Right lobe of liver (tissue), 6 donors: ENCODE data around the gene MMP19. TPM values are rescaled to one million over a fixed set of nuclear protein-coding genes. Genes with fewer than 3 reads are reported as not detected.
"Not testable (repeated sequence)": the region's sequence is repeated elsewhere in the genome, so short reads cannot be mapped to it uniquely, and the experiment has no call there.

ENCODE experiments used
- ATAC-seq, 4 donors: fragments of 200-7000 bp; cut with Tn5 transposase; one replicate each; pipeline ENCODE4 v1.9.1; 2020; ENCODE audit warnings: mild to moderate bottlenecking in 4 of 4, moderate library complexity in 4 of 4
- DNase-seq, 3 donors: peaks; one replicate each; pipeline ENCODE4 v3.0.0-alpha.2; 2020
- H3K27ac ChIP-seq, 3 donors: fragments of 200-600 bp; one replicate each; pipeline ENCODE4 v1.8.0; 2022
- H3K27me3 ChIP-seq, 2 donors: fragments of 200-600 bp; one replicate each; pipeline ENCODE4 v1.8.0; 2022
- H3K36me3 ChIP-seq, 4 donors: fragments of 200-600 bp; sonication (generic) in 1 of 4; one replicate each; pipeline versions ENCODE4 v1.5.1 to v1.8.0; 2017 to 2022; ENCODE audit warnings: control low read depth in 1 of 4
- H3K4me1 ChIP-seq, 4 donors: fragments of 200-600 bp; sonication (generic) in 1 of 4; one replicate each; pipeline versions ENCODE4 v1.5.1 to v1.8.0; 2017 to 2022; ENCODE audit warnings: control low read depth in 1 of 4
- H3K4me3 ChIP-seq, 3 donors: fragments of 200-600 bp; one replicate each; pipeline ENCODE4 v1.8.0; 2022
- H3K9me3 ChIP-seq, 4 donors: fragments of 200-600 bp; sonication (generic) in 1 of 4; one replicate each; pipeline versions ENCODE4 v1.5.1 to v1.8.0; 2017 to 2022; ENCODE audit warnings: control low read depth in 1 of 4
- POLR2A ChIP-seq: fragments of 450-650 bp; IDR thresholded peaks from one replicate; pipeline ENCODE4 v1.6.1; 2017; ENCODE audit warnings: antibody characterized with exemption, mild to moderate bottlenecking
- WGBS: methylation state at CpG from one replicate; pipeline ENCODE4 v1.1.6; 2018; ENCODE audit warnings: low coverage, low lambda C conversion rate; ENCODE audit not compliant: insufficient coverage; ENCODE audit errors: missing lambda C conversion rate; 5-methylcytosine and 5-hydroxymethylcytosine counted together
- intact Hi-C, 2 donors: fragments of 100-400 bp; cut with DNase I; formaldehyde crosslinking; loops; one replicate each; pipeline versions ENCODE4 v1.11.2 to v1.14.1; 2022
- total RNA-seq, 6 experiments: library from RNA; depleted of rRNA in 2 of 6; stranded (reverse); fragments of >200 nt in 2 of 6; fragmentation: NEBNext Ultra II Directional in 3 of 6; extraction: Animal tissue kit (Norgen Biotek cat#: 25700) in 3 of 6; gene quantifications; one replicate each; pipeline versions ENCODE4 v1.1.0 to v1.2.4, GENCODE V29; 2016 to 2023
- TF ChIP-seq, protein P1 (sequence below), 4 donors: fragments of 200-600 bp in 3 of 4; fragments of 450-650 bp in 1 of 4; IDR thresholded peaks; one replicate each; pipeline versions ENCODE4 v1.5.1 to v1.8.0; 2016 to 2022; ENCODE audit warnings: antibody characterized with exemption in 4 of 4, mild to moderate bottlenecking in 2 of 4
- donor health status: DM: no; HTN: yes; CAD: no.
- donor health status: DM: no; HTN: no; CAD: no.
- donor health status: DM: no; HTN: no; CAD: no.
- donor health status: DM: no; HTN: yes; CAD: no.
- donor health status: DM: no; HTN: yes; CAD: no.

MMP19 gene
- total RNA-seq, 6 experiments from 2014 or later, result 1.3 to 5.0 (median 1.9) TPM

DNA sequence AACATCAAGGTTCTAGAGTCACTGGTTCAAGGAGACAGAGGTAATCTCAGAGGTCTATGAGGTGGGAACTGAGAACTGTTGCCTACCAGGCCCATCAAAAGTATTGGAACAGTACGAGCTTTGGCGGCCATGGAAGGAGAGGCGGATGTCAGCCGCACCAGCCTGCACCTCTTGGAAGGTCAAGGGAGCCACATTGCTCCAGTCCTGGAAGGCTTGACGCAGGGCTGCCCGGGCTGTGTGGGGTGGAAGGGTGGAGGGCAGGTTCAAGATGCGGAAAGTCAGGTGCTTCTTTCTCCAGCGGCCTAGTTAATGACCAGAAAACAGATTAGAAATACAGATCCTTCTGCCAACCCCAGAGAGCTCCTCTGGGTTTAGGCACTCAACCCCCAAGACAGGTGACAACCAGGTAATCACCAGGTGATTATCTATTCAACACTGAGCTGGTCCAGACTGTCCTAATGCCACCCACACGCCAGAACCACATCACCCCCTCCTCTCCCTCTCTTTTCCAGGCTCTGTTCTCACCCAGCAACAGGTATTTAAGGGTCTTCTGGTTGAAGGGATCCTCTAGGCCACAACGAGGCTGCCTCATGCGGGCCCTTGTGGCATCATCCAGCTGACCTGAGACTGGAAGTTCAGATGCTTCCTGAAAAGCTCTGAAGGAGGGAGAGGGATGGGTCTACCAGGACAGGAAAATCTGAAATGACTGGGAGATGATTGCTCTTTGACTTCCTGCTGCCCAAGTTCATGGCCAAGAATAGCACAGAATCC, 2.0 kb downstream of the MMP19 start:
- no peak for TF ChIP-seq POLR2A
- TF ChIP-seq, protein P1, sequence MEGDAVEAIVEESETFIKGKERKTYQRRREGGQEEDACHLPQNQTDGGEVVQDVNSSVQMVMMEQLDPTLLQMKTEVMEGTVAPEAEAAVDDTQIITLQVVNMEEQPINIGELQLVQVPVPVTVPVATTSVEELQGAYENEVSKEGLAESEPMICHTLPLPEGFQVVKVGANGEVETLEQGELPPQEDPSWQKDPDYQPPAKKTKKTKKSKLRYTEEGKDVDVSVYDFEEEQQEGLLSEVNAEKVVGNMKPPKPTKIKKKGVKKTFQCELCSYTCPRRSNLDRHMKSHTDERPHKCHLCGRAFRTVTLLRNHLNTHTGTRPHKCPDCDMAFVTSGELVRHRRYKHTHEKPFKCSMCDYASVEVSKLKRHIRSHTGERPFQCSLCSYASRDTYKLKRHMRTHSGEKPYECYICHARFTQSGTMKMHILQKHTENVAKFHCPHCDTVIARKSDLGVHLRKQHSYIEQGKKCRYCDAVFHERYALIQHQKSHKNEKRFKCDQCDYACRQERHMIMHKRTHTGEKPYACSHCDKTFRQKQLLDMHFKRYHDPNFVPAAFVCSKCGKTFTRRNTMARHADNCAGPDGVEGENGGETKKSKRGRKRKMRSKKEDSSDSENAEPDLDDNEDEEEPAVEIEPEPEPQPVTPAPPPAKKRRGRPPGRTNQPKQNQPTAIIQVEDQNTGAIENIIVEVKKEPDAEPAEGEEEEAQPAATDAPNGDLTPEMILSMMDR (IDR thresholded peaks at IDR 0.05), result no peak
- Histone ChIP-seq H3K27ac (no peak overlapping the region), H3K27me3 (no peaks in the 10 kb centered on the region), H3K36me3 (no peaks in the 10 kb centered on the region), H3K4me3 (no peak overlapping the region), H3K9me3 (no peaks in the 10 kb centered on the region), H3K4me1 (no peaks in the 10 kb centered on the region)
- DNase-seq (no peak), ATAC-seq (no peak)
- WGBS, result 84% methylated on average over 5 of the region's 11 CpGs
- intact Hi-C loops, result no loop called here

DNA sequence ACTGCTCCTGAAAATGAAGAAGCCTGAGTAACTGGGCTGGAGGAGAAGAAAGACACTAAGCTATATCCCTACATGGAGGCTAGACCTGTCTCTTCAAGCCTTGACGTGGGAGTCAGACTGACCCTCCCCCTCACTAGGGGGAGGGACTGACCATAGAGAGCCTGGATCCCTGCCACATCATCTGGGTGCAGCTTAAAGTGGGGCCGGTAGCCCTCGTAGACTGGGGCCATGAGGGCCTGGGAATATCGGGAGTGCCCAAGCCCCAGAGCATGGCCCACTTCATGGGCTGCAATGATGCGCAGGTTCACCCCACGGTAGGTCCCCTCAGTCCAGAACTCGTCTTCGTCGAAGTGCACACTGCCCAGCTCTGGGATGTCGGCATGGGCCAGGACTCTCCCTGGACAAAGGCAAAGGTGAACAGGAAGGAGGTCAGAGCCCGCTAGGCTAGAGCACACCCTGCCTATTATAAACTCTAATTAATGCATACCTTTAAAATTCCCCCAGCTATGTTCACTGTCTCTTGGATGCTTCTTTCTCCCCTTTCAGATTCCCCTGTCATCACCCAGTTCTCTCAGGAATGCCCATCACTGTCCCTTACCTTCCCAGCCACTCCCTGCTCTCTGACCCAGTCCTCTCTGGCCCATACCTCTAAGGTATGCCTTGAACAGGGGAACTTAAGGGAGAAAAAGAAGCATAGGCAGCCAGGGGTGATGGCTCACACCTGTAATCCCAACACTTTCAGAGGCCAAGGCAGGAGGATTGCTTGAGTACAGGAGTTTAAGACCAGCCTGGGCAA, 3.2 kb downstream of the MMP19 start:
- Histone ChIP-seq H3K27ac (no peak overlapping the region), H3K4me3 (no peak overlapping the region), H3K27me3 (no peaks in the 10 kb centered on the region), H3K4me1 (no peaks in the 10 kb centered on the region), H3K36me3 (no peaks in the 10 kb centered on the region), H3K9me3 (no peaks in the 10 kb centered on the region)
- intact Hi-C loops, result loop anchor here in 1 of 2 donors (10.0 kb wide), 1 partner anchor 95 kb away; the partner anchor contains the start of gene DGKA
- no peak for DNase-seq
- WGBS, result no CpG with 5 or more reads among the region's 11 CpGs
- TF ChIP-seq POLR2A, result no peak
- TF ChIP-seq, protein P1 (IDR thresholded peaks at IDR 0.05), result no peak
- no peak for ATAC-seq

DNA sequence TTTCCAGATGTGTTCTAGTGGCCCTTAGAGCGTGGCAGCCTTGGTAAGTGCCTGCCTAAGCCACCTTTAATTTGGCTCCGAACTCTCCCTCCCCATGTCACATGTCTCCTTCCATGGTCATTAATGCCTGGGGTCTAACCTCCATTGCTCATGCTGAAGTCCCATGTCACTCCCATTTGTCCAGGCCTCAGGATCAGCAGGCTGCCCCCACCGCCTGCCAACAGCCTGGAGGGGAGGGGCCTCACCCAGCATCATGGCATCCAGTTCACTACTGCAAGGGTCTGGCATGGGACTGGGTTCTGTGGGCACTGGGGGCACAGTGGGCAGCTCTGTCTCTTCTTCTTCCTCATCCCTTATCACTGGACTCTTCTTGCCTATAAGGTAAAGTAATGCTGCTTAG, 4.4 kb downstream of the MMP19 start:
- no peak overlapping the region for H3K27ac ChIP-seq
- H3K4me1 ChIP-seq, result no peaks in the 10 kb centered on the region
- intact Hi-C loops, result loop anchor here in 1 of 2 donors (10.0 kb wide), 1 partner anchor 96 kb away; the partner anchor contains the start of gene DGKA
- ATAC-seq (no peak), DNase-seq (no peak)
- H3K27me3 ChIP-seq, result no peaks in the 10 kb centered on the region
- H3K9me3 ChIP-seq, result no peaks in the 10 kb centered on the region
- H3K36me3 ChIP-seq, result no peaks in the 10 kb centered on the region
- no CpG with 5 or more reads among the region's 3 CpGs for WGBS
- no peak overlapping the region for H3K4me3 ChIP-seq
- TF ChIP-seq, protein P1 (IDR thresholded peaks at IDR 0.05), result no peak
- no peak for TF ChIP-seq POLR2A

DNA sequence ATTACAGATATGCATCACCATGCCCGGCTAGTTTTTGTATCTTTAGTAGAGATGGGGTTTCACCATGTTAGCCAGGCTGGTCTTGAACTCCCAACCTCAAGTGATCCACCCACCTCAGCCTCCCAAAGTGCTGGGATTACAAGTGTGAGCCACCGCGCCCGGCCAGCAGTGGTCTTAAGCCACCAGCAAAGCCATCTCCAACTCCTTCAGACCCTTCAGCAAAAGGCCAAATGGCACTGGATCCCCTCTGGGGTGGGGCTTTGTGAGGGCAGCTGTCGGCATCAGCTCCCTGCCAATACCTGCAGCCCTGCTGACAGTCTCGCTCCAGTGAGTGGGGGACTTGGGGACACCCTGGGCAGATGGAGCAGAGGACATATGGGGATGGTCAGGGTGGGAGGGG, 8.3 kb downstream of the MMP19 start:
- intact Hi-C loops, result loop anchor here in 1 of 2 donors (10.0 kb wide), 1 partner anchor 100 kb away; the partner anchor contains the start of gene DGKA
- not testable (repeated sequence) for H3K4me1 ChIP-seq, H3K27me3 ChIP-seq, H3K4me3 ChIP-seq, H3K36me3 ChIP-seq, DNase-seq, H3K9me3 ChIP-seq, ATAC-seq, H3K27ac ChIP-seq
- WGBS, result 100% methylated on average over 2 of the region's 6 CpGs

DNA sequence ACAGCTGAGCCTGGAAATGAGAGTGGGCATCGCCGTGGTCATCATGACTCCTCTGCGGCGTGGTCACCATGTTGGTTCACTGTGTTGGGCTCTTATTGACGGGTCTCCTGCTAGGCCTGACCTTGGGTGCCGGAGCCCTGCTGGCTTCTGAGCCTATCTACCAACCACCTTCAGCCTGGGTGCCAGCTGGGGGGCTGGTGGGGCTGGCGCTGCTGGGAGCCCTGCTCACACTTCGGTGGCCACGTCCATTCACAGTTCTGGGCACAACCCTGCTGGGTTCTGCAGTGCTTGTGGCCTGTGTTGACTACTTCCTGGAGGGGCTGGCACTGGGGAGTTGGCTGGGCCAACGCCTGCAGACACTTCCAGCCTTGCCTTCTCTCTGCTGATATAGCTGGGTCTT, 9.7 kb downstream of the MMP19 start:
- 90% methylated on average over 2 of the region's 10 CpGs for WGBS
- no peaks in the 10 kb centered on the region for H3K9me3 ChIP-seq
- intact Hi-C loops, result loop anchor here in 1 of 2 donors (10.0 kb wide), 1 partner anchor 102 kb away; the partner anchor contains the start of gene DGKA
- no peak for TF ChIP-seq POLR2A
- TF ChIP-seq, protein P1 (IDR thresholded peaks at IDR 0.05), result no peak
- H3K4me3 ChIP-seq, result no peak overlapping the region
- peaks cover 0 to 5% (median 0%) of the 10 kb centered on the region in 4 donors for H3K4me1 ChIP-seq
- H3K27me3 ChIP-seq, result no peaks in the 10 kb centered on the region
- no peak for ATAC-seq
- DNase-seq, result no peak
- H3K27ac ChIP-seq, result no peak overlapping the region
- H3K36me3 ChIP-seq, result no peaks in the 10 kb centered on the region
